GM12891 (cell line): ENCODE results near the gene CD74.

Experiments
- PAX5 ChIP-seq: IDR thresholded peaks from 2 replicates; pipeline ENCODE4 v1.6.1; 2011; ENCODE audit warnings: low read length, moderate library complexity, mild to moderate bottlenecking; ENCODE audit not compliant: insufficient read depth, severe bottlenecking
- POLR2A ChIP-seq: IDR thresholded peaks from 2 replicates; pipeline ENCODE4 v1.6.1; 2011; ENCODE audit warnings: low read depth, low read length, control low read depth
- POLR2AphosphoS5 ChIP-seq: IDR thresholded peaks from 2 replicates; pipeline ENCODE4 v1.6.1; 2011; ENCODE audit warnings: low read depth, low read length, control low read depth
- POU2F2 ChIP-seq: IDR thresholded peaks from 2 replicates; pipeline ENCODE4 v1.6.1; 2011; ENCODE audit warnings: low read depth, mild to moderate bottlenecking, control low read depth, low read length, moderate library complexity
- SPI1 ChIP-seq: IDR thresholded peaks from 2 replicates; pipeline ENCODE4 v1.6.1; 2011; ENCODE audit warnings: low read depth, low read length, control low read depth
- TAF1 ChIP-seq: IDR thresholded peaks from 2 replicates; pipeline ENCODE4 v1.6.1; 2011; ENCODE audit warnings: low read depth, low read length, control low read depth

DNA sequence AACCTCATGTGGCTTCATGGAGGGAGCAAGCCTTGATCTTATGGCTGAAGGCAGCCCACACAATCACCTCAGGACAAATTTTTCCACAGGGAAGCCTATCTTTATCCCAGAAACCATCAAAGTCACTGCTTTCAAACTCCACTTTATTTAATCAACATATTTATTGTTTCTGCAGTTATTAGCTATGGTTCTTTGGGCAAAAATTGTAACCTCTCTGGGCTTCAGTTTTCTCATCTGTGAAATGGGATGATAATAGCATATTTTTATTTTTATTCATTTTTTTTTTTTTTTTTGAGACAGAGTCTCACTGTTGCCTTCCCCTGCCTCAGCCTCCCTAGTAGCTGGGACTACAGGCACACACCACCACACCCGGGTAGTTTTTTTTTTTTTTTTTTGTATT, 38.9 kb upstream of the CD74 start:
- TF ChIP-seq SPI1 = no peak
- TF ChIP-seq TAF1 = no peak
- no peak for TF ChIP-seq POLR2AphosphoS5
- no peak for TF ChIP-seq POLR2A
- no peak for TF ChIP-seq PAX5
- TF ChIP-seq POU2F2 = no peak
